ENCODE data around the gene BRINP3. TPM values are rescaled to one million over a fixed set of nuclear protein-coding genes. Genes with fewer than 3 reads are reported as not detected.

Gene BRINP3
- polyA plus RNA-seq, 2 of the 4 experiments (the other 2 are of a cell fraction): not detected

DNA sequence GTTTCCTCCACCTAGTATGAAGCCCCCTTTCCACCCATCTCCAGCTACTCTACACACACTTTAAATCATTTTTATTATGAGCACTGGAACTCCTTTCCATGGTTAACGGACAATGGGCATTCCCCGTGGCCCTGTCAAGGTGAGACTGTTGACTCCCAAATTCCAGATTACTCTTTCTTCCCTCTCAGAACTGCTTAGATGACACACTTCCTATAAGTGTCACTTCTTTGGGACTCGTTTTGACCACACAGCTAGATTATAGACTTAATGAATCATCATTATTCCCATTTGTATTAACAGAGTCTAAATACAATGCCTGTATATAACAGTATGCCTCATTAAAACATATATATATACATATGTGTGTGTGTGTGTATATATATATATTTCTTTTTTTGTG lies 215.1 kb downstream of the BRINP3 start (continued):
- TF ChIP-seq RNF2 (IDR thresholded peaks at IDR 0.05; ENCODE audit: borderline replicate concordance, low read depth) (no peak), ZC3H11A (IDR thresholded peaks at IDR 0.05) (no peak)
- TF ChIP-seq, protein P1, sequence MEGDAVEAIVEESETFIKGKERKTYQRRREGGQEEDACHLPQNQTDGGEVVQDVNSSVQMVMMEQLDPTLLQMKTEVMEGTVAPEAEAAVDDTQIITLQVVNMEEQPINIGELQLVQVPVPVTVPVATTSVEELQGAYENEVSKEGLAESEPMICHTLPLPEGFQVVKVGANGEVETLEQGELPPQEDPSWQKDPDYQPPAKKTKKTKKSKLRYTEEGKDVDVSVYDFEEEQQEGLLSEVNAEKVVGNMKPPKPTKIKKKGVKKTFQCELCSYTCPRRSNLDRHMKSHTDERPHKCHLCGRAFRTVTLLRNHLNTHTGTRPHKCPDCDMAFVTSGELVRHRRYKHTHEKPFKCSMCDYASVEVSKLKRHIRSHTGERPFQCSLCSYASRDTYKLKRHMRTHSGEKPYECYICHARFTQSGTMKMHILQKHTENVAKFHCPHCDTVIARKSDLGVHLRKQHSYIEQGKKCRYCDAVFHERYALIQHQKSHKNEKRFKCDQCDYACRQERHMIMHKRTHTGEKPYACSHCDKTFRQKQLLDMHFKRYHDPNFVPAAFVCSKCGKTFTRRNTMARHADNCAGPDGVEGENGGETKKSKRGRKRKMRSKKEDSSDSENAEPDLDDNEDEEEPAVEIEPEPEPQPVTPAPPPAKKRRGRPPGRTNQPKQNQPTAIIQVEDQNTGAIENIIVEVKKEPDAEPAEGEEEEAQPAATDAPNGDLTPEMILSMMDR (IDR thresholded peaks at IDR 0.05): no peak

DNA sequence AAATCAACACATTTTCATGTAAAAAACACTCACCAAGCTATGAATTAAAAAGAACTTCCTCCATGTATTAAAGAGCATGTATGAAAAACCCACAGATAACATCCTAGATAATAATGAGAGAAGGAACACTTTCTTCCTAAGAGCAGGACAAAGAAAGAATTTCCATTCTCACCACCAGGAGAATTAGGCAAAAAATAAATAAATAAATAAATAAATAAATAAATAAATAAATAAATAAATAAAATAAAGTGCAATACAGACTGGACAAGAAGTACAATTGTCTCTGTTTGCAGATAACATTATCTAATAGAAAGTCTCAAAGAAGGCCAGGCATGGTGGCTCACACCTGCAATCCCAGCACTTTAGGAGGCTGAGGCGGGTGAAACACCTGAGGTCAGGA lies 218.2 kb downstream of the BRINP3 start:
- ATAC-seq: no peak
- Histone ChIP-seq H3K9me3 (no peaks in the 10 kb centered on the region), H3K27ac (no peak overlapping the region), H3K4me1 (no peaks in the 10 kb centered on the region), H3K4me2 (no peak overlapping the region), H3K4me3 (no peak overlapping the region)
- WGBS (ENCODE audit: missing lambda C conversion rate): 89% methylated on average over 1 of the region's 1 CpG
- no peak for TF ChIP-seq EHMT2 (IDR thresholded peaks at IDR 0.05; ENCODE audit: low read depth)
- TF ChIP-seq ZC3H11A (IDR thresholded peaks at IDR 0.05): peak; percentile 80
- no peak for TF ChIP-seq KDM5A (IDR thresholded peaks at IDR 0.05)
- FAIRE-seq: no peak
- ChIA-PET POLR2A (no interaction called here), CTCF (no interaction called here)
- DNase-seq (ENCODE audit: low read depth in 1 of 2, low spot score in 1 of 2): no peak

DNA sequence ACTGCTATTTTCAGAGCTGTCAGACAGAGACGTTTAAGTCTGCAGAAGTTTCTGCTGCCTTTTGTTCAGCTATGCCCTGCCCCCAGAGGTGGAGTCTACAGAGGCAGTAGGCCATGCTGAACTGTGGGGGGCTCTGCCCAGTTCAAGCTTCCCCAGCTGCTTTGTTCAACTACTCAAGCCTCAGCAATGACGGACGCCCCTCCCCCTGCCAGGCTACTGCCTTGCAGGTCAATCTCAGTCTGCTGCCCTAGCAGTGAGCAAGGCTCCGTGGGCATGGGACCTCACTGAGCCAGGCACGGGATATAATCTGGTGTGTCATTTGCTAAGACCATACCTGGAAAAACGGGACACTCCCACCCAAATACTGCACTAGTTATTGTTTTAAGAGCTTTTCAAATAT lies 219.7 kb downstream of the BRINP3 start:
- Histone ChIP-seq H3K9me3 (no peaks in the 10 kb centered on the region), H3K4me1 (no peaks in the 10 kb centered on the region), H3K4me2 (no peak overlapping the region), H3K4me3 (no peak overlapping the region), H3K27ac (no peak overlapping the region)
- DNase-seq (ENCODE audit: low read depth in 1 of 2, low spot score in 1 of 2): no peak
- ATAC-seq: no peak
- POLR2A ChIA-PET: no interaction called here
- FAIRE-seq: no peak
- CTCF ChIA-PET: interaction anchor here (0.6 kb wide), 1 partner anchor 120 kb away, joined by 4 read pairs; no protein-coding TSS in a partner anchor
- TF ChIP-seq FOSB (CRISPR knock-in tag; IDR thresholded peaks at IDR 0.05): no peak
- no peak for TF ChIP-seq NR3C1 (IDR thresholded peaks at IDR 0.05)
- no peak for TF ChIP-seq HDAC2 (IDR thresholded peaks at IDR 0.05)
- TF ChIP-seq FOSL2 (IDR thresholded peaks at IDR 0.05): no peak
- TF ChIP-seq FOSL2 (CRISPR knock-in tag; IDR thresholded peaks at IDR 0.05): no peak
- TF ChIP-seq NPAS2 (CRISPR knock-in tag; IDR thresholded peaks at IDR 0.05; ENCODE audit: borderline replicate concordance): no peak
- TF ChIP-seq TP53 (CRISPR knock-in tag; IDR thresholded peaks at IDR 0.05): no peak
- no peak for TF ChIP-seq ZC3H11A (IDR thresholded peaks at IDR 0.05)
- no peak for TF ChIP-seq JUNB (IDR thresholded peaks at IDR 0.05)
- TF ChIP-seq FOXS1 (CRISPR knock-in tag; IDR thresholded peaks at IDR 0.05): no peak
- TF ChIP-seq, protein P2, sequence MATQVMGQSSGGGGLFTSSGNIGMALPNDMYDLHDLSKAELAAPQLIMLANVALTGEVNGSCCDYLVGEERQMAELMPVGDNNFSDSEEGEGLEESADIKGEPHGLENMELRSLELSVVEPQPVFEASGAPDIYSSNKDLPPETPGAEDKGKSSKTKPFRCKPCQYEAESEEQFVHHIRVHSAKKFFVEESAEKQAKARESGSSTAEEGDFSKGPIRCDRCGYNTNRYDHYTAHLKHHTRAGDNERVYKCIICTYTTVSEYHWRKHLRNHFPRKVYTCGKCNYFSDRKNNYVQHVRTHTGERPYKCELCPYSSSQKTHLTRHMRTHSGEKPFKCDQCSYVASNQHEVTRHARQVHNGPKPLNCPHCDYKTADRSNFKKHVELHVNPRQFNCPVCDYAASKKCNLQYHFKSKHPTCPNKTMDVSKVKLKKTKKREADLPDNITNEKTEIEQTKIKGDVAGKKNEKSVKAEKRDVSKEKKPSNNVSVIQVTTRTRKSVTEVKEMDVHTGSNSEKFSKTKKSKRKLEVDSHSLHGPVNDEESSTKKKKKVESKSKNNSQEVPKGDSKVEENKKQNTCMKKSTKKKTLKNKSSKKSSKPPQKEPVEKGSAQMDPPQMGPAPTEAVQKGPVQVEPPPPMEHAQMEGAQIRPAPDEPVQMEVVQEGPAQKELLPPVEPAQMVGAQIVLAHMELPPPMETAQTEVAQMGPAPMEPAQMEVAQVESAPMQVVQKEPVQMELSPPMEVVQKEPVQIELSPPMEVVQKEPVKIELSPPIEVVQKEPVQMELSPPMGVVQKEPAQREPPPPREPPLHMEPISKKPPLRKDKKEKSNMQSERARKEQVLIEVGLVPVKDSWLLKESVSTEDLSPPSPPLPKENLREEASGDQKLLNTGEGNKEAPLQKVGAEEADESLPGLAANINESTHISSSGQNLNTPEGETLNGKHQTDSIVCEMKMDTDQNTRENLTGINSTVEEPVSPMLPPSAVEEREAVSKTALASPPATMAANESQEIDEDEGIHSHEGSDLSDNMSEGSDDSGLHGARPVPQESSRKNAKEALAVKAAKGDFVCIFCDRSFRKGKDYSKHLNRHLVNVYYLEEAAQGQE (IDR thresholded peaks at IDR 0.05): no peak
- TF ChIP-seq RNF2 (IDR thresholded peaks at IDR 0.05; ENCODE audit: borderline replicate concordance, low read depth): no peak
- TF ChIP-seq, protein P3, sequence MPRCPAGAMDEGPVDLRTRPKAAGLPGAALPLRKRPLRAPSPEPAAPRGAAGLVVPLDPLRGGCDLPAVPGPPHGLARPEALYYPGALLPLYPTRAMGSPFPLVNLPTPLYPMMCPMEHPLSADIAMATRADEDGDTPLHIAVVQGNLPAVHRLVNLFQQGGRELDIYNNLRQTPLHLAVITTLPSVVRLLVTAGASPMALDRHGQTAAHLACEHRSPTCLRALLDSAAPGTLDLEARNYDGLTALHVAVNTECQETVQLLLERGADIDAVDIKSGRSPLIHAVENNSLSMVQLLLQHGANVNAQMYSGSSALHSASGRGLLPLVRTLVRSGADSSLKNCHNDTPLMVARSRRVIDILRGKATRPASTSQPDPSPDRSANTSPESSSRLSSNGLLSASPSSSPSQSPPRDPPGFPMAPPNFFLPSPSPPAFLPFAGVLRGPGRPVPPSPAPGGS (IDR thresholded peaks at IDR 0.05): no peak
- no peak for TF ChIP-seq RARB (CRISPR knock-in tag; IDR thresholded peaks at IDR 0.05)
- TF ChIP-seq SMC3 (IDR thresholded peaks at IDR 0.05): no peak
- WGBS (ENCODE audit: missing lambda C conversion rate): 56% methylated on average over 6 of the region's 6 CpGs
